K562 (cell line): ENCODE results near the gene TPPP. TPM values are rescaled to one million over a fixed set of nuclear protein-coding genes. Genes with fewer than 3 reads are reported as not detected.

ENCODE experiments used
- ATF1 ChIP-seq, 2 experiments: fragments of 450-650 bp in 1 of 2; IDR thresholded peaks; 2 replicates each; pipeline ENCODE4 v1.6.1; 2016; ENCODE audit warnings: missing compliant biosample characterization in 1 of 2, missing genetic modification characterization in 1 of 2
- CEBPB ChIP-seq: fragments of 450-650 bp; IDR thresholded peaks from 2 replicates; pipeline ENCODE4 v1.6.1; 2016; ENCODE audit warnings: missing genetic modification characterization, missing compliant biosample characterization
- CHD1 ChIP-seq: fragments of 200-600 bp; sonication (generic); IDR thresholded peaks from one replicate; pipeline ENCODE4 v1.6.1; 2012; ENCODE audit warnings: mild to moderate bottlenecking, moderate library complexity, low read length, inconsistent platforms
- E2F3 ChIP-seq: fragments of 250-450 bp; sonication (Bioruptor Pico); IDR thresholded peaks from 2 replicates; pipeline ENCODE4 v1.4.0; 2020; ENCODE audit warnings: mild to moderate bottlenecking
- ELF2 ChIP-seq: fragments of 250-450 bp; sonication (Bioruptor Pico); IDR thresholded peaks from 2 replicates; pipeline ENCODE4 v1.5.0; 2021; ENCODE audit warnings: mild to moderate bottlenecking
- IRF1 ChIP-seq: sonication (generic); formaldehyde crosslinking; IDR thresholded peaks from 2 replicates; pipeline ENCODE4 v1.8.0; 2022; ENCODE audit warnings: missing genetic modification reagents, mild to moderate bottlenecking, borderline replicate concordance
- KAT2B ChIP-seq: IDR thresholded peaks from one replicate; pipeline ENCODE4 v1.6.1; 2012; ENCODE audit warnings: low read depth, mild to moderate bottlenecking, control low read depth, inconsistent platforms, low read length, moderate library complexity
- KLF16 ChIP-seq: IDR thresholded peaks from 2 replicates; pipeline ENCODE4 v1.6.1; 2016; ENCODE audit warnings: antibody characterized with exemption
- MED1 ChIP-seq: sonication (generic); formaldehyde crosslinking; IDR thresholded peaks from 2 replicates; pipeline ENCODE4 v1.8.1; 2023; ENCODE audit warnings: missing genetic modification reagents, borderline replicate concordance
- MEIS2 ChIP-seq: fragments of 450-650 bp; IDR thresholded peaks from 2 replicates; pipeline ENCODE4 v1.6.1; 2014; ENCODE audit warnings: mild to moderate bottlenecking; ENCODE audit not compliant: partially characterized antibody
- MNT ChIP-seq, 2 experiments: fragments of 450-650 bp; conservative IDR thresholded peaks; 2 replicates each; pipeline ENCODE4 v1.6.1; 2017; ENCODE audit warnings: mild to moderate bottlenecking in 2 of 2, moderate library complexity in 2 of 2
- MXI1 ChIP-seq: IDR thresholded peaks from 2 replicates; pipeline ENCODE4 v1.6.1; 2011; ENCODE audit warnings: low read depth, mild to moderate bottlenecking, improper control_type of control experiment, low read length
- NEUROD1 ChIP-seq: fragments of 150-350 bp; IDR thresholded peaks from 2 replicates; pipeline ENCODE4 v1.6.1; 2014; ENCODE audit warnings: borderline replicate concordance, low read length, low read depth; ENCODE audit not compliant: partially characterized antibody
- NFE2 ChIP-seq: IDR thresholded peaks from 2 replicates; pipeline ENCODE4 v1.6.1; 2014; ENCODE audit warnings: antibody characterized with exemption, low read depth
- NFIC ChIP-seq: fragments of 450-650 bp; IDR thresholded peaks from 2 replicates; pipeline ENCODE4 v1.6.1; 2017; ENCODE audit warnings: mild to moderate bottlenecking, inconsistent platforms
- NR2F6 ChIP-seq: fragments of 450-650 bp; formaldehyde crosslinking; IDR thresholded peaks from 2 replicates; pipeline ENCODE4 v1.4.0; 2020; ENCODE audit warnings: mild to moderate bottlenecking
- SPI1 ChIP-seq: IDR thresholded peaks from 2 replicates; pipeline ENCODE4 v1.6.1; 2011; ENCODE audit warnings: low read depth, low read length, control low read depth, borderline replicate concordance
- TRIM24 ChIP-seq, 2 experiments: fragments of 450-650 bp; IDR thresholded peaks; 2 replicates each; pipeline ENCODE4 v1.6.1; 2016
- ZBTB11 ChIP-seq, 3 experiments: fragments of 200-800 bp in 1 of 3; fragments of 250-450 bp in 1 of 3; fragments of 450-650 bp in 1 of 3; sonication (Bioruptor Pico) in 1 of 3; sonication (Bioruptor generic) in 1 of 3; formaldehyde crosslinking in 1 of 3; IDR thresholded peaks; 2 replicates each; pipeline versions ENCODE4 v1.6.1 to v1.8.0; 2016 to 2022; ENCODE audit warnings: mild to moderate bottlenecking in 2 of 3, missing genetic modification characterization in 2 of 3, missing compliant biosample characterization in 1 of 3, moderate library complexity in 1 of 3
- ZKSCAN1 ChIP-seq: fragments of 150-350 bp; IDR thresholded peaks from 2 replicates; pipeline ENCODE4 v1.6.1; 2016; ENCODE audit warnings: low read depth, low read length
- ZNF134 ChIP-seq: fragments of 250-450 bp; sonication (Bioruptor Pico); conservative IDR thresholded peaks from 2 replicates; pipeline ENCODE4 v1.4.0; 2020
- ZNF263 ChIP-seq: sonication (generic); formaldehyde crosslinking; IDR thresholded peaks from 2 replicates; pipeline ENCODE4 v1.8.0; 2022; ENCODE audit warnings: mild to moderate bottlenecking, missing genetic modification reagents, borderline replicate concordance
- ZNF324 ChIP-seq: fragments of 250-450 bp; sonication (Bioruptor Pico); IDR thresholded peaks from 2 replicates; pipeline ENCODE4 v1.4.0; 2020; ENCODE audit warnings: mild to moderate bottlenecking
- ZNF347 ChIP-seq: fragments of 450-650 bp; formaldehyde crosslinking; IDR thresholded peaks from 2 replicates; pipeline ENCODE4 v1.4.0; 2020; ENCODE audit warnings: low read depth, mild to moderate bottlenecking, moderate library complexity
- ZNF408 ChIP-seq: fragments of 250-450 bp; sonication (Bioruptor Pico); IDR thresholded peaks from 2 replicates; pipeline ENCODE4 v1.4.0; 2020; ENCODE audit warnings: low read depth, mild to moderate bottlenecking, moderate library complexity
- polyA plus RNA-seq, 8 experiments: library from polyadenylated mRNA; depleted of rRNA in 4 of 8; stranded (reverse) in 5 of 8; unstranded in 3 of 8; fragments of >200 nt; fragmentation: Nextera tagmentation in 2 of 8; fragmentation: Illumina TruSeq in 1 of 8; extraction: Ambion mirVana in 2 of 8; extraction: Trizol in 1 of 8; gene quantifications; 2 replicates each; pipeline versions ENCODE4 v1.2.1 to v1.2.3, GENCODE V29; 2011 to 2014; ENCODE audit warnings: inconsistent platforms in 1 of 8, missing spikeins in 1 of 8
- total RNA-seq, 7 experiments: library from RNA; depleted of rRNA in 6 of 7; stranded (reverse); fragments of >200 nt in 6 of 7; fragmentation: Illumina TruSeq in 2 of 7; extraction: Trizol in 2 of 7; gene quantifications; 2 replicates each; pipeline versions ENCODE4 v1.2.1 to v1.2.3, GENCODE V29; 2011 to 2021; ENCODE audit warnings: low replicate concordance in 1 of 7

Gene TPPP
- total and polyA plus RNA-seq, 9 of the 15 experiments (the other 6 are each of a cell fraction or from before 2014, with no cell fraction given): 0.01 to 0.07 (median 0.03) TPM; not detected in 6

GRCh38 chr5:657570-657969 is 35.6 kb downstream of the TPPP start (continued):
- peak in 1 of 3 experiments; percentile 70; a peak in 1 of 6 replicates for TF ChIP-seq ZBTB11 (CRISPR knock-in tag; IDR thresholded peaks at IDR 0.05)
- no peak for TF ChIP-seq MXI1
- peak; percentile 91 to 92 for TF ChIP-seq TRIM24 (IDR thresholded peaks at IDR 0.05)
- peak; percentile 77; the same call in 1 of the 2 replicates for TF ChIP-seq KLF16
- no peak for TF ChIP-seq ELF2
- TF ChIP-seq SPI1: no peak
- TF ChIP-seq KAT2B: no peak
- no peak for TF ChIP-seq MED1
- TF ChIP-seq ZNF263 (CRISPR knock-in tag): no peak
- peak; percentile 13; the same call in 1 of the 2 replicates for TF ChIP-seq NFE2
- TF ChIP-seq IRF1 (CRISPR knock-in tag): no peak
- no peak for TF ChIP-seq CEBPB (tag)
- TF ChIP-seq ZNF134 (CRISPR knock-in tag): no peak
- no peak for TF ChIP-seq NR2F6 (CRISPR knock-in tag)
- no peak for TF ChIP-seq CHD1
- TF ChIP-seq NEUROD1: peak; percentile 66
- TF ChIP-seq ZNF324 (CRISPR knock-in tag): no peak
- no peak for TF ChIP-seq ATF1 (CRISPR knock-in tag; IDR thresholded peaks at IDR 0.05)
- 0 out of 2 replicates have a peak, but pooled peaks have one; percentile 31 for TF ChIP-seq ATF1 (tag; IDR thresholded peaks at IDR 0.05)
- TF ChIP-seq ZKSCAN1: no peak
- no peak for TF ChIP-seq ZNF408 (CRISPR knock-in tag)
- TF ChIP-seq ZNF347: no peak
- TF ChIP-seq MNT (conservative IDR thresholded peaks at IDR 0.05): peak in 1 of 2 experiments; percentile 60; a peak in 2 of 4 replicates
- TF ChIP-seq MEIS2: peak; percentile 9
- TF ChIP-seq E2F3 (CRISPR knock-in tag): no peak
- peak; percentile 88 for TF ChIP-seq NFIC
